Endothelial cell of umbilical vein (primary cell): ENCODE results near the gene ZKSCAN1. TPM values are rescaled to one million over a fixed set of nuclear protein-coding genes. Genes with fewer than 3 reads are reported as not detected.

Source experiments
- BruUV-seq: library from RNA; stranded (reverse); fragments of 400-500 nt; replicated peaks from 2 replicates; lab custom pipeline; 2021; lab: Mats Ljungman, UMichigan
- CTCF ChIA-PET: fragments of 300-600, 350-600 bp; sonication (Branson Sonifier 250); formaldehyde crosslinking; loops from one replicate; lab custom pipeline; 2021; ENCODE audit warnings: antibody characterized with exemption, inconsistent platforms; lab: Charles Lee
- POLR2A ChIA-PET: fragments of 300-600, 350-600 bp; sonication (Branson Sonifier 250); formaldehyde crosslinking; loops from one replicate; lab custom pipeline; 2021; ENCODE audit warnings: antibody characterized with exemption, inconsistent platforms; lab: Charles Lee
- DNase-seq: peaks from one replicate; pipeline ENCODE4 v3.0.0-alpha.2; 2011; ENCODE audit warnings: low read depth, low spot score
- FAIRE-seq: peaks from 2 replicates; lab custom pipeline; 2011; peaks lifted over from hg19 to GRCh38; lab: Jason Lieb, UNC
- H2AFZ ChIP-seq: 2 replicates; pipeline ENCODE4 v1.6.0; 2012; ENCODE audit warnings: low read depth, low read length, control low read depth, inconsistent platforms
- H3K27ac ChIP-seq: 2 replicates; pipeline ENCODE4 v1.5.1; 2011; ENCODE audit warnings: low read depth, mild to moderate bottlenecking, control low read depth, low read length, moderate library complexity; ENCODE audit not compliant: insufficient read depth
- H3K27me3 ChIP-seq, 2 experiments: 2 replicates each; pipeline versions ENCODE4 v1.6.0 to v1.6.1; 2011; ENCODE audit warnings: low read length in 2 of 2, mixed read lengths in 1 of 2; ENCODE audit not compliant: control insufficient read depth in 2 of 2, insufficient read depth in 2 of 2
- H3K36me3 ChIP-seq, 2 experiments: 2 replicates in 1 of 2; 3 replicates in 1 of 2; pipeline ENCODE4 v1.5.1; 2011; ENCODE audit warnings: low read length in 2 of 2, mild to moderate bottlenecking in 1 of 2, moderate library complexity in 1 of 2; ENCODE audit not compliant: control insufficient read depth in 2 of 2, insufficient read depth in 2 of 2; ENCODE audit errors: extremely low read depth in 1 of 2
- H3K4me1 ChIP-seq: 3 replicates; pipeline ENCODE4 v1.5.1; 2011; ENCODE audit warnings: mild to moderate bottlenecking, low read length; ENCODE audit not compliant: control insufficient read depth, insufficient read depth; ENCODE audit errors: extremely low read depth
- H3K4me2 ChIP-seq: 2 replicates; pipeline ENCODE4 v1.6.1; 2011; ENCODE audit warnings: low read length, control low read depth, mixed read lengths; ENCODE audit not compliant: insufficient read depth
- H3K4me3 ChIP-seq, 3 experiments: fragments of 200-600 bp in 1 of 3; sonication (generic), shearing (Covaris generic) in 1 of 3; replicated peaks in 1 of 3; 2 replicates each; pipeline ENCODE4 v1.5.1; 2011 to 2016; ENCODE audit warnings: control low read depth in 3 of 3, low read length in 3 of 3, mild to moderate bottlenecking in 2 of 3, inconsistent platforms in 1 of 3, low read depth in 1 of 3, moderate library complexity in 1 of 3; ENCODE audit not compliant: insufficient read depth in 1 of 3
- H3K79me2 ChIP-seq: 2 replicates; pipeline ENCODE4 v1.6.0; 2012; ENCODE audit warnings: low read length, inconsistent platforms; ENCODE audit not compliant: control insufficient read depth, insufficient read depth
- H3K9ac ChIP-seq: replicated peaks from 2 replicates; pipeline ENCODE3; 2011; ENCODE audit warnings: low read length, control low read depth; ENCODE audit not compliant: insufficient read depth; ENCODE audit errors: extremely low read depth
- H3K9me1 ChIP-seq: replicated peaks from 3 replicates; pipeline ENCODE4 v1.6.0; 2011; ENCODE audit warnings: mild to moderate bottlenecking, low read length; ENCODE audit not compliant: control insufficient read depth, insufficient read depth; ENCODE audit errors: extremely low read depth
- H3K9me3 ChIP-seq: replicated peaks from 2 replicates; pipeline ENCODE4 v1.5.1; 2012; ENCODE audit warnings: low read length, inconsistent platforms; ENCODE audit not compliant: control insufficient read depth, insufficient read depth
- H4K20me1 ChIP-seq: replicated peaks from 2 replicates; pipeline ENCODE3; 2011; ENCODE audit warnings: mild to moderate bottlenecking, low read length; ENCODE audit not compliant: control insufficient read depth, insufficient read depth; ENCODE audit errors: extremely low read depth
- EZH2 ChIP-seq: IDR thresholded peaks from 2 replicates; pipeline ENCODE4 v1.6.1; 2012; ENCODE audit warnings: borderline replicate concordance, low read depth, mild to moderate bottlenecking, moderate library complexity, low read length, inconsistent platforms; ENCODE audit not compliant: severe bottlenecking
- JUN ChIP-seq: IDR thresholded peaks from 2 replicates; pipeline ENCODE4 v1.6.1; 2011; ENCODE audit warnings: borderline replicate concordance, low read depth; ENCODE audit not compliant: insufficient read length, insufficient read depth
- MAX ChIP-seq: IDR thresholded peaks from 2 replicates; pipeline ENCODE4 v1.6.1; 2011; ENCODE audit not compliant: insufficient read depth, insufficient read length
- POLR2A ChIP-seq: IDR thresholded peaks from 2 replicates; pipeline ENCODE4 v1.6.1; 2012; ENCODE audit warnings: low read depth, mild to moderate bottlenecking, control low read depth, low read length
- POLR2AphosphoS5 ChIP-seq: IDR thresholded peaks from 2 replicates; pipeline ENCODE4 v1.6.1; 2012; ENCODE audit warnings: low read depth, mild to moderate bottlenecking, control low read depth, low read length, moderate library complexity; ENCODE audit not compliant: insufficient read depth
- dilution Hi-C: fragments of 300-500 bp; cut with MboI; formaldehyde crosslinking; loops from one replicate; pipeline ENCODE4 v1.15.0; 2019; ENCODE audit warnings: low sequenced_read_pairs; ENCODE audit not compliant: extremely low pct_ligation_motif_present
- intact Hi-C: fragments of 100-400 bp; cut with micrococcal nuclease; formaldehyde crosslinking; loops from one replicate; pipeline ENCODE4 v1.10.0; 2022
- polyA plus RNA-seq, 4 experiments: library from polyadenylated mRNA; depleted of rRNA in 3 of 4; stranded (reverse) in 3 of 4; unstranded in 1 of 4; fragments of >200 nt; gene quantifications; 2 replicates each; pipeline versions ENCODE4 v1.2.1 to v1.2.3, GENCODE V29; 2011 to 2012; ENCODE audit warnings: missing spikeins in 1 of 4
- total RNA-seq: library from RNA; stranded (reverse); gene quantifications from 2 replicates; pipeline ENCODE4 v1.2.3, GENCODE V29; 2021

The ZKSCAN1 gene
- total and polyA plus RNA-seq, 2 donors (not counting 3 experiments of a cell fraction or from before 2014, with no cell fraction given), result 12.3 to 57.8 TPM

GRCh38 chr7:100040575-100040974 is 25.2 kb downstream of the ZKSCAN1 start:
- H2AFZ ChIP-seq, result no peak overlapping the region
- H3K9ac ChIP-seq, result peak overlapping the region; percentile 70
- POLR2A ChIA-PET, result no interaction called here
- H4K20me1 ChIP-seq, result no peaks in the 10 kb centered on the region
- H3K9me1 ChIP-seq, result no peaks in the 10 kb centered on the region
- H3K27ac ChIP-seq, result peak overlapping the region; percentile 78
- no peaks in the 10 kb centered on the region for H3K27me3 ChIP-seq
- no TSS peak for BruUV-seq
- no peak overlapping the region for H3K4me2 ChIP-seq
- peaks cover 14% of the 10 kb centered on the region for H3K4me1 ChIP-seq
- TF ChIP-seq POLR2AphosphoS5, result no peak
- TF ChIP-seq POLR2A, result no peak
- no peak for TF ChIP-seq JUN
- no peak for TF ChIP-seq EZH2
- peaks cover 3% of the 10 kb centered on the region in 2 experiments for H3K36me3 ChIP-seq
- no peak for DNase-seq
- H3K9me3 ChIP-seq, result no peaks in the 10 kb centered on the region
- FAIRE-seq, result no peak
- dilution Hi-C loops (no loop called here), intact Hi-C loops (loop anchor here (2.0 kb wide), 1 partner anchor 24 kb away; no protein-coding TSS in a partner anchor)
- CTCF ChIA-PET, result interaction anchor here (0.6 to 1.1 kb wide), 3 partner anchors 13 to 19 kb away, joined by 3 read pairs; no protein-coding TSS in a partner anchor
- no peaks in the 10 kb centered on the region for H3K79me2 ChIP-seq
- no peak overlapping the region for H3K4me3 ChIP-seq

- DNase-seq (no peak), FAIRE-seq (no peak)
- Histone ChIP-seq H3K27me3 (no peaks in the 10 kb centered on the region), H3K4me2 (no peak overlapping the region), H2AFZ (no peak overlapping the region), H3K36me3 (no peaks in the 10 kb centered on the region), H3K9ac (no peak overlapping the region), H4K20me1 (no peaks in the 10 kb centered on the region), H3K4me3 (no peak overlapping the region), H3K9me3 (no peaks in the 10 kb centered on the region), H3K79me2 (no peaks in the 10 kb centered on the region), H3K4me1 (peaks cover 14% of the 10 kb centered on the region), H3K27ac (no peak overlapping the region), H3K9me1 (no peaks in the 10 kb centered on the region)
- POLR2A ChIA-PET, result no interaction called here
- BruUV-seq, result no TSS peak
- TF ChIP-seq MAX, result no peak
- dilution Hi-C loops, result no loop called here
- CTCF ChIA-PET, result interaction anchor here (1.2 to 1.6 kb wide), 2 partner anchors 15 to 50 kb away, joined by 3 to 5 read pairs; no protein-coding TSS in a partner anchor
- intact Hi-C loops, result no loop called here
These were observed 29.3 kb downstream of the ZKSCAN1 start for GRCh38 chr7:100044718-100045117.
